Ramos (cell line): ENCODE measurements around the gene SCYL1.
"Not testable (repeated sequence)": the region's sequence is repeated elsewhere in the genome, so short reads cannot be mapped to it uniquely, and the experiment has no call there.

Experiments
- in situ Hi-C: fragments of 300-500 bp; cut with MboI; formaldehyde crosslinking; loops from one replicate; pipeline ENCODE4 v1.14.3; 2022; ENCODE audit warnings: low sequenced_read_pairs; ENCODE audit not compliant: unreplicated experiment

SCYL1 gene

GRCh38 chr11:65563601-65564000 is 38.7 kb downstream of the SCYL1 start:
- in situ Hi-C loops, result no loop called here

- in situ Hi-C loops, result not testable (repeated sequence)
Observed at GRCh38 chr11:65564879-65565559, 40.1 kb downstream of the SCYL1 start.

GRCh38 chr11:65565624-65566453 is 41.0 kb downstream of the SCYL1 start:
- in situ Hi-C loops, result no loop called here

GRCh38 chr11:65569164-65569972 is 44.5 kb downstream of the SCYL1 start:
- in situ Hi-C loops, result no loop called here

- in situ Hi-C loops, result no loop called here
Observed at GRCh38 chr11:65569973-65570918, 45.4 kb downstream of the SCYL1 start, which contains the start of gene ZNRD2. ZNRD2 (plus strand) TSS chr11:65570477; CDS start chr11:65570492, 15 bp downstream.

GRCh38 chr11:65571420-65571819 is 46.5 kb downstream of the SCYL1 start:
- in situ Hi-C loops, result no loop called here

GRCh38 chr11:65571940-65572339 is 47.1 kb downstream of the SCYL1 start:
- in situ Hi-C loops, result no loop called here

GRCh38 chr11:65572356-65573051 is 47.6 kb downstream of the SCYL1 start, which contains the start of gene FAM89B:
FAM89B (plus strand) TSS chr11:65572538; CDS start chr11:65572670, 132 bp downstream.
- in situ Hi-C loops, result no loop called here

- in situ Hi-C loops, result no loop called here
Observed at GRCh38 chr11:65573391-65574079, 48.7 kb downstream of the SCYL1 start.

GRCh38 chr11:65574109-65574810 is 49.4 kb downstream of the SCYL1 start:
- in situ Hi-C loops, result no loop called here

- in situ Hi-C loops, result no loop called here
Observed at GRCh38 chr11:65574811-65575567, 50.1 kb downstream of the SCYL1 start.

- in situ Hi-C loops, result no loop called here
Observed at GRCh38 chr11:65575568-65576231, 50.8 kb downstream of the SCYL1 start, which contains the start of gene EHBP1L1. EHBP1L1 (plus strand) TSS chr11:65576053; CDS start chr11:65576303, 250 bp downstream.

GRCh38 chr11:65576232-65576866 is 51.5 kb downstream of the SCYL1 start:
- in situ Hi-C loops, result no loop called here

GRCh38 chr11:65576867-65577755 is 52.2 kb downstream of the SCYL1 start:
- in situ Hi-C loops, result no loop called here

- in situ Hi-C loops, result no loop called here
Observed at GRCh38 chr11:65577756-65578109, 52.9 kb downstream of the SCYL1 start.
